Astrocyte (in vitro differentiated cells and primary cell): ENCODE results near the gene MON2.

ENCODE experiments used
- CTCF ChIP-seq: IDR thresholded peaks from 2 replicates; pipeline ENCODE4 v1.5.1; 2011; ENCODE audit warnings: low read depth, mild to moderate bottlenecking, inconsistent platforms, low read length, moderate library complexity; ENCODE audit not compliant: insufficient read depth
- EZH2 ChIP-seq: IDR thresholded peaks from 2 replicates; pipeline ENCODE4 v1.6.1; 2012; ENCODE audit warnings: mild to moderate bottlenecking, low read length, inconsistent platforms; ENCODE audit not compliant: insufficient read depth

GRCh38 chr12:62446754-62447452 is 19.7 kb upstream of the MON2 start:
- TF ChIP-seq CTCF (no peak), EZH2 (no peak)
